Stomach (tissue), 4 donors: ENCODE measurements around the gene SORCS2.

ENCODE experiments used
- EP300 ChIP-seq: sonication (generic); formaldehyde crosslinking; IDR thresholded peaks from one replicate; pipeline ENCODE4 v1.6.1; 2017; ENCODE audit warnings: antibody characterized with exemption
- POLR2A ChIP-seq, 4 donors: fragments of 450-650 bp; IDR thresholded peaks; one replicate each; pipeline ENCODE4 v1.6.1; 2016; ENCODE audit warnings: antibody characterized with exemption in 4 of 4, control low read depth in 2 of 4, mild to moderate bottlenecking in 1 of 4, moderate library complexity in 1 of 4
- POLR2AphosphoS5 ChIP-seq, 3 donors: sonication (generic); formaldehyde crosslinking; IDR thresholded peaks; one replicate each; pipeline ENCODE4 v1.6.1; 2016; ENCODE audit warnings: antibody characterized with exemption in 3 of 3
- TF ChIP-seq, protein P1 (sequence below), 7 experiments: fragments of 450-650 bp in 4 of 7; fragments of 200-600 bp in 3 of 7; sonication (generic) in 3 of 7; IDR thresholded peaks; one replicate each; pipeline ENCODE4 v1.5.1; 2016 to 2019; ENCODE audit warnings: antibody characterized with exemption in 7 of 7, control low read depth in 2 of 7, mild to moderate bottlenecking in 1 of 7

DNA sequence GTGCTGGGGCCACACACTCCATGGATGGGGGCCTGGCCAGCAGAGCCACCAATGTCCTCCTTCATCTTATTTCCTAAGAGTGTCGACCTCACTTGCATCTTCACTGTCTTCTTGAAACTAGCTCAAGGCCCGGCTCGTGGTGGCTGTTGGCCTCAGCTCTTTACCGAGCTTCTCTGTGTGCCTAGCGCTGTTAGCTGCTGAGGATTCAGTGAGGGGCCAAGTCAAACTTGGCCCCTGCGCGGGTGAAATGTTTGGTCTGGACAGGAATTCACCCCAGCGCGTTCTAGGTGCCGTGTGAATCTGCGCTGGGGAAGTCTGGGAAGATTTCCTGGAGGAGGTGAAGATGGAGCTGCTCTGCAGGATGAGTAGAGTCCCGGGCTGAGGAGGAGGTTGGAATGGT, 8.5 kb downstream of the SORCS2 start:
- TF ChIP-seq POLR2A (IDR thresholded peaks at IDR 0.05) (no peak), POLR2AphosphoS5 (IDR thresholded peaks at IDR 0.05) (no peak), EP300 (no peak)
- TF ChIP-seq, protein P1, sequence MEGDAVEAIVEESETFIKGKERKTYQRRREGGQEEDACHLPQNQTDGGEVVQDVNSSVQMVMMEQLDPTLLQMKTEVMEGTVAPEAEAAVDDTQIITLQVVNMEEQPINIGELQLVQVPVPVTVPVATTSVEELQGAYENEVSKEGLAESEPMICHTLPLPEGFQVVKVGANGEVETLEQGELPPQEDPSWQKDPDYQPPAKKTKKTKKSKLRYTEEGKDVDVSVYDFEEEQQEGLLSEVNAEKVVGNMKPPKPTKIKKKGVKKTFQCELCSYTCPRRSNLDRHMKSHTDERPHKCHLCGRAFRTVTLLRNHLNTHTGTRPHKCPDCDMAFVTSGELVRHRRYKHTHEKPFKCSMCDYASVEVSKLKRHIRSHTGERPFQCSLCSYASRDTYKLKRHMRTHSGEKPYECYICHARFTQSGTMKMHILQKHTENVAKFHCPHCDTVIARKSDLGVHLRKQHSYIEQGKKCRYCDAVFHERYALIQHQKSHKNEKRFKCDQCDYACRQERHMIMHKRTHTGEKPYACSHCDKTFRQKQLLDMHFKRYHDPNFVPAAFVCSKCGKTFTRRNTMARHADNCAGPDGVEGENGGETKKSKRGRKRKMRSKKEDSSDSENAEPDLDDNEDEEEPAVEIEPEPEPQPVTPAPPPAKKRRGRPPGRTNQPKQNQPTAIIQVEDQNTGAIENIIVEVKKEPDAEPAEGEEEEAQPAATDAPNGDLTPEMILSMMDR (IDR thresholded peaks at IDR 0.05) = no peak
